Activated CD8-positive, alpha-beta memory T cell treated with anti-CD3 and anti-CD28 coated beads, Interleukin-2, amount 10 ng/mL, durations not matched to agents 7 days and 5 days (primary cell): Measurements from ENCODE around the gene SKI. TPM values are rescaled to one million over a fixed set of nuclear protein-coding genes. Genes with fewer than 3 reads are reported as not detected.

Source experiments
- ATAC-seq: fragments of 150-1000 bp; cut with Tn5 transposase; one replicate; pipeline ENCODE4 v1.10.0; 2021; ENCODE audit warnings: moderate library complexity
- CTCF ChIA-PET: fragments of 350-600 bp; sonication (Branson Sonifier 250); formaldehyde crosslinking; loops from one replicate; lab custom pipeline; 2021; ENCODE audit warnings: antibody characterized with exemption; lab: Charles Lee
- DNase-seq: peaks from one replicate; pipeline ENCODE4 v3.0.0-alpha.2; 2020
- H3K27ac Mint-ChIP-seq: one replicate; pipeline ENCODE4 v1.8.0; 2021; ENCODE audit warnings: mild to moderate bottlenecking, mixed read lengths
- H3K27me3 Mint-ChIP-seq: one replicate; pipeline ENCODE4 v1.8.0; 2021; ENCODE audit warnings: mixed read lengths
- H3K36me3 Mint-ChIP-seq: one replicate; pipeline ENCODE4 v1.8.0; 2021; ENCODE audit warnings: mild to moderate bottlenecking, mixed read lengths
- H3K4me1 Mint-ChIP-seq: one replicate; pipeline ENCODE4 v1.8.0; 2021; ENCODE audit warnings: mixed read lengths
- H3K4me3 Mint-ChIP-seq: one replicate; pipeline ENCODE4 v1.8.0; 2021; ENCODE audit warnings: mild to moderate bottlenecking, moderate library complexity, mixed read lengths
- H3K9me3 Mint-ChIP-seq: one replicate; pipeline ENCODE4 v1.8.0; 2022; ENCODE audit warnings: low read depth, mixed read lengths
- total RNA-seq, 2 experiments: library from RNA; stranded (reverse); gene quantifications; one replicate each; pipeline ENCODE4 v1.2.3, GENCODE V29; 2021

The SKI gene
- total RNA-seq, 2 experiments from 2014 or later: 35.0 to 42.9 TPM

- Mint-ChIP-seq H3K27ac (no peak overlapping the region), H3K4me1 (peaks cover 15% of the 10 kb centered on the region), H3K4me3 (no peak overlapping the region), H3K9me3 (peaks cover 4% of the 10 kb centered on the region), H3K27me3 (no peaks in the 10 kb centered on the region), H3K36me3 (peaks cover 46% of the 10 kb centered on the region)
- ATAC-seq: no peak
- CTCF ChIA-PET: no interaction called here
- DNase-seq: no peak
Observed at GRCh38 chr1:2251363-2251762, 23.2 kb downstream of the SKI start.

DNA sequence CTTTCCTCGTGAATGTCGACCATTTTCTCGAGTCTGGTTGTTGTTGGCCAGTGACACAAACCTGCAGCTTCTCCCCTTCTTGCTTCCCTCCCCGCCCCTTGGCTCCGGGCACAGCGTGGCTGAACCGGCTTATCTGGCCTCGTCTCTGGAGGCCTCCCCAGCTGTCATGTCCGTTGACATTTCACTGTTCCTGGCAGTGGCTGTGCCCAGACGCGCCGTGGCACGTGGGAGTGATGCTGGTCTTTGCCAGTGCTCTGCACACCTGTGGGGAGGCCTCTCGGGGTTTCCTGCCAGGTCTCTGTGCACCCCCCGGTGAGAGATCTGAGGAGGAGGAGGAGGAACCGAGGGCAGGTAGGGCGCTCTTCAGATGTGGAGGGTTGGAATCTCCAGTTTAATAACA lies 23.7 kb downstream of the SKI start:
- no peak overlapping the region for H3K4me3 Mint-ChIP-seq
- H3K9me3 Mint-ChIP-seq: peaks cover 4% of the 10 kb centered on the region
- H3K27ac Mint-ChIP-seq: no peak overlapping the region
- ATAC-seq: no peak
- H3K36me3 Mint-ChIP-seq: peaks cover 46% of the 10 kb centered on the region
- DNase-seq: no peak
- CTCF ChIA-PET: no interaction called here
- H3K4me1 Mint-ChIP-seq: peaks cover 13% of the 10 kb centered on the region
- no peaks in the 10 kb centered on the region for H3K27me3 Mint-ChIP-seq

- DNase-seq: no peak
- H3K27ac Mint-ChIP-seq: peak overlapping the region; percentile 2
- no peaks in the 10 kb centered on the region for H3K27me3 Mint-ChIP-seq
- H3K9me3 Mint-ChIP-seq: peaks cover 8% of the 10 kb centered on the region
- no peak overlapping the region for H3K4me3 Mint-ChIP-seq
- no peak for ATAC-seq
- CTCF ChIA-PET: no interaction called here
- peaks cover 49% of the 10 kb centered on the region for H3K36me3 Mint-ChIP-seq
- peaks cover 13% of the 10 kb centered on the region for H3K4me1 Mint-ChIP-seq
Observed at GRCh38 chr1:2252423-2252822, 24.3 kb downstream of the SKI start.

GRCh38 chr1:2253036-2253796 lies 25.1 kb downstream of the SKI start:
- Mint-ChIP-seq H3K4me3 (no peak overlapping the region), H3K27me3 (no peaks in the 10 kb centered on the region), H3K9me3 (peaks cover 13% of the 10 kb centered on the region), H3K4me1 (peaks cover 18% of the 10 kb centered on the region), H3K27ac (peak overlapping the region; percentile 11), H3K36me3 (peaks cover 54% of the 10 kb centered on the region)
- CTCF ChIA-PET: no interaction called here
- no peak for ATAC-seq
- no peak for DNase-seq

- peaks cover 13% of the 10 kb centered on the region for H3K9me3 Mint-ChIP-seq
- H3K27me3 Mint-ChIP-seq: no peaks in the 10 kb centered on the region
- H3K4me3 Mint-ChIP-seq: no peak overlapping the region
- peaks cover 20% of the 10 kb centered on the region for H3K4me1 Mint-ChIP-seq
- peak overlapping the region; percentile 11 for H3K27ac Mint-ChIP-seq
- H3K36me3 Mint-ChIP-seq: peaks cover 53% of the 10 kb centered on the region
- DNase-seq: no peak
- CTCF ChIA-PET: no interaction called here
- no peak for ATAC-seq
Observed at GRCh38 chr1:2253797-2254480, 25.8 kb downstream of the SKI start.

- H3K9me3 Mint-ChIP-seq: peaks cover 13% of the 10 kb centered on the region
- no peak overlapping the region for H3K4me3 Mint-ChIP-seq
- DNase-seq: no peak
- peaks cover 30% of the 10 kb centered on the region for H3K4me1 Mint-ChIP-seq
- no peak overlapping the region for H3K27ac Mint-ChIP-seq
- CTCF ChIA-PET: interaction anchor here (1.1 to 2.6 kb wide), 6 partner anchors 20 to 60 kb away, joined by 3 to 12 read pairs (median 6); partner anchors contain the start of gene FAAP20
- peaks cover 60% of the 10 kb centered on the region for H3K36me3 Mint-ChIP-seq
- no peak for ATAC-seq
- no peaks in the 10 kb centered on the region for H3K27me3 Mint-ChIP-seq
Observed at GRCh38 chr1:2255047-2255419, 26.9 kb downstream of the SKI start.

- peaks cover 16% of the 10 kb centered on the region for H3K9me3 Mint-ChIP-seq
- H3K36me3 Mint-ChIP-seq: peaks cover 58% of the 10 kb centered on the region
- DNase-seq (peak; percentile 90), ATAC-seq (peak; percentile 72)
- CTCF ChIA-PET: interaction anchor here (1.0 to 2.6 kb wide), 9 partner anchors 20 to 63 kb away, joined by 3 to 12 read pairs (median 6); partner anchors contain the start of gene FAAP20
- H3K27me3 Mint-ChIP-seq: no peaks in the 10 kb centered on the region
- H3K4me3 Mint-ChIP-seq: no peak overlapping the region
- H3K4me1 Mint-ChIP-seq: peaks cover 34% of the 10 kb centered on the region
- no peak overlapping the region for H3K27ac Mint-ChIP-seq
Observed at GRCh38 chr1:2255420-2256369, 27.6 kb downstream of the SKI start.

- ATAC-seq (peak; percentile 9), DNase-seq (no peak)
- H3K36me3 Mint-ChIP-seq: peaks cover 58% of the 10 kb centered on the region
- no peaks in the 10 kb centered on the region for H3K27me3 Mint-ChIP-seq
- CTCF ChIA-PET: interaction anchor here (1.0 to 2.6 kb wide), 8 partner anchors 21 to 64 kb away, joined by 3 to 12 read pairs (median 4); partner anchors contain the start of gene FAAP20
- H3K9me3 Mint-ChIP-seq: peaks cover 16% of the 10 kb centered on the region
- no peak overlapping the region for H3K4me3 Mint-ChIP-seq
- H3K4me1 Mint-ChIP-seq: peaks cover 37% of the 10 kb centered on the region
- H3K27ac Mint-ChIP-seq: no peak overlapping the region
Observed at GRCh38 chr1:2256435-2257244, 28.5 kb downstream of the SKI start.

GRCh38 chr1:2257245-2257627 lies 29.1 kb downstream of the SKI start:
- no peak overlapping the region for H3K27ac Mint-ChIP-seq
- ATAC-seq (no peak), DNase-seq (no peak)
- CTCF ChIA-PET: no interaction called here
- H3K4me3 Mint-ChIP-seq: no peak overlapping the region
- peaks cover 53% of the 10 kb centered on the region for H3K36me3 Mint-ChIP-seq
- no peaks in the 10 kb centered on the region for H3K27me3 Mint-ChIP-seq
- peaks cover 16% of the 10 kb centered on the region for H3K9me3 Mint-ChIP-seq
- H3K4me1 Mint-ChIP-seq: peaks cover 37% of the 10 kb centered on the region

DNA sequence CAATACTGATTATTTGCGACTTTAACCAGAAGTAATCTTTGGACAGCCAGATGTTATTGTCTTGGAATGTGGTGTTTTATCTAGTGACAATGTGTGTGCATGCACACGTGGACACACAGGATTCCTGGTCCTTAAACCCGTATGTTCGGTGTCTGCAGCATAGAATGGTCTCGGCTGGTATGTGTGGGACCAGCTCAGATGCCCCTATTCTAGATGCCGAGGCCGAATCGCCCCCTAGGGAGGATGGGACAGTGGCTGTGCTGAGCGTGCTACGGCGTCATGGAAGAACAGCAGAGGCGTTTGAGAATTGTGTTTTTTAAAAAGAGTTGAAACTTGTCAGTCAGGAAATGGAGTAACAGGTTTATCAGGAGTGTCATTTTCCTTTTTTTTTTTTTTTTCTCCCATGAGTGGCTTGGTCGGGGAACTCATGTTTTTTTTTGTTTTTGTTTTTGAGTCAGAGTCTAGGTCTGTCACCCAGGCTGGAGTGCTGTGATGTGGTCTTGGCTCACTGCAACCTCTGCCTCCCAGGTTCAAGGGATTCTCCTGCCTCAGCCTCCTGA lies 30.1 kb downstream of the SKI start:
- no peak for ATAC-seq
- H3K27me3 Mint-ChIP-seq: no peaks in the 10 kb centered on the region
- peaks cover 43% of the 10 kb centered on the region for H3K36me3 Mint-ChIP-seq
- no peak for DNase-seq
- no peak overlapping the region for H3K27ac Mint-ChIP-seq
- H3K9me3 Mint-ChIP-seq: peaks cover 11% of the 10 kb centered on the region
- peaks cover 31% of the 10 kb centered on the region for H3K4me1 Mint-ChIP-seq
- no peak overlapping the region for H3K4me3 Mint-ChIP-seq
- CTCF ChIA-PET: interaction anchor here (0.6 kb wide), 1 partner anchor 30 kb away, joined by 3 read pairs; no protein-coding TSS in a partner anchor

- Mint-ChIP-seq H3K4me3 (no peak overlapping the region), H3K9me3 (peaks cover 11% of the 10 kb centered on the region), H3K36me3 (peaks cover 35% of the 10 kb centered on the region), H3K27me3 (no peaks in the 10 kb centered on the region), H3K4me1 (peaks cover 27% of the 10 kb centered on the region), H3K27ac (peak overlapping the region; percentile 2)
- DNase-seq (peak; percentile 51), ATAC-seq (no peak)
- CTCF ChIA-PET: interaction anchor here (0.6 to 1.8 kb wide), 2 partner anchors 29 to 84 kb away, joined by 3 to 4 read pairs; no protein-coding TSS in a partner anchor
Observed at GRCh38 chr1:2258996-2259395, 30.9 kb downstream of the SKI start.
